GM19351 (cell line): ENCODE results near the gene DCDC2C.

ENCODE experiments used
- ATAC-seq: cut with Tn5 transposase; IDR thresholded peaks from one replicate; pipeline ENCODE4 v1.9.1; 2021; ENCODE audit warnings: mild to moderate bottlenecking, moderate library complexity; ENCODE audit not compliant: unreplicated experiment

DCDC2C gene

GRCh38 chr2:3672861-3673678, 30.3 kb upstream of the DCDC2C start:
- no peak for ATAC-seq

DNA sequence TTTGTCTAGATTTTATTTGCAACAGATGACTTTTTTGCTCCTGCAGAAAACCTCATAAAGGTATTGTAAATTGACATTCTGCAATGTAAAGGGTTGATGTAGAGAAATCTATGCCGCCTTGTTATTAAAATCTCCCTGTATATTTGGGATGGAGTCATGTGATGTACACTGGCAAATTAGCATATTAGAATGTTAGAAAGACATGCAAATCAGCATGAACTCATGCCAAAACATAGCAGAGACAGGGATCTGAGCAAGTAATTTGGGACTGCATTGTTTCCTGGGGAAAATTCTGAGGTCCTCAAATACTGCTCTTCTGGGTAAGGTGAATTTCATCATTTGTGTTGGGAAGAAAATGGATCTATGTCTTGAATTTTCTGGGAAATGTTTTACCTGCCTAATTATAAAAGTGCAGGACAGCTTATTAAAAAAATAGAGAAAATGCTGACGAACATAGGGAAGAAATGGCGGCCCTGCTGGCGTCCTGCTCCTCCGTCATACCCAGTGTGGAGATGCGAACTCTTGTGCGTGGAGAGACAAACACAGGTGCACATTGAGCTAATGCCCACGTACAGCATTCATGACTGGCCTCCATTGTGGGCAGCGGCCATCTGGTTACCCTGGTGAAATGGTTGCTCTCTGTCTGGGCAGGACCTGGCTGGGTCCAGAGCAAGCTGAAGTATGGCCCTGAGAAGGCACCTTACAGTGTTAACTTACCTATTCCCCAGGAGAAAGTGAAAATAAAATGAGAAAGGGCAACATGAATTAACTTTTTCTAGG, 29.1 kb upstream of the DCDC2C start:
- ATAC-seq: no peak

GRCh38 chr2:3675687-3676086, 27.7 kb upstream of the DCDC2C start:
- ATAC-seq: no peak

DNA sequence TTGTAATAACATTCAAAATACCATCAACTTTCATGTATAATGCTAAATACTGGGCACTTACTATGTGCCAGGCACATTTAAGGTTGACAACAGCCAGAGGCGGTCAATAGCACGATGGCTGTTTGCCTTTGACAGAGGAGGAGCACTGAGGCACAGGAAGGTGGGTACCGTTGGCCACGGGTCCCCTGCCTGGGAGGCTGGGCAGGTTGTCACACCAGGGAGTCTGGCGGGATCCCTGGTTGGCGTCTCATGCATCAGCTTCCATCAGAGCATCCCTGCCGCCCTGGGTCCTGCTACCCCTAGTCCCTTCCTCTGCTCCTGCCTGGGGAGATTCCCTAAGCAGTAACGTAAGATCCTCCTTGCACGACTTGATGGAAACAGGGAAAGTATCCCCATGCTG, 25.9 kb upstream of the DCDC2C start:
- ATAC-seq: no peak

- ATAC-seq: no peak
These were observed 25.2 kb upstream of the DCDC2C start for GRCh38 chr2:3678212-3678611.

- ATAC-seq: no peak
These were observed 24.2 kb upstream of the DCDC2C start for GRCh38 chr2:3679180-3679579.

DNA sequence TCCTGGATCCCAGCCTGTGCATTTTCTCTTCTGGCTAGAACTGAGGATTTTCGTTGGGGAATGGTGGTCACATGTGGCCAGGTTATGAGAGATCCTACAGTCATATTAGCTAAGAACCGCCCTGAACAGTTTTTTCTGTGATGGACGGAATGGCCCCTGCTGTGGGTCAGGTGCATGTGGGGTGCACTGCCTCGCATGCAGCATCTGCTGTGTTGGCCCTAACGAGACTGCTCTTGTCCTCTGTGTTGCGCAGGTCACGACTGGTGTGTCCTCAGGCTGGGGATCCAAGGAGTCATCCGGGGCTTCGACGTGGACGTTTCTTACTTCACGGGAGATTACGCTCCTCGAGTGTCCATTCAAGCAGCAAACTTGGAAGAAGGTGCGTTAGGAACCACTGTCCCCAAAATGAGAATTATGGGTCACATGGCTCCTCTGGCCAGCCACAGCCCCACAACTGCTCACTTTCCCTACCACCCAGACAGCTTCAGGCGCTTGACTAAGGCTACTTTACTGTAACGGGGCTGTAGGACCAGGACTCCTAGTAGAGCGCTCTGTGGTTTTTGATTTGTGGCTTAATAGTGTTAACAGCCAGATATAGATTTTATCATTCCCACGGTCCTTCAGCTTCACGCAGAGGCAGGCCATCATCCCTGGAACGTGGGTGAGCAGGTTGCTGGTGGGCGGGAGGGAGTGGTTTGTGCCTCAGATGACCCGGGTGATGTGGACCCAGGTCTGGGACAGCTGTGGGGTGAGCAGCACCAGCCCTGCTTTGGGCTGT, 23.6 kb upstream of the DCDC2C start:
- no peak for ATAC-seq

DNA sequence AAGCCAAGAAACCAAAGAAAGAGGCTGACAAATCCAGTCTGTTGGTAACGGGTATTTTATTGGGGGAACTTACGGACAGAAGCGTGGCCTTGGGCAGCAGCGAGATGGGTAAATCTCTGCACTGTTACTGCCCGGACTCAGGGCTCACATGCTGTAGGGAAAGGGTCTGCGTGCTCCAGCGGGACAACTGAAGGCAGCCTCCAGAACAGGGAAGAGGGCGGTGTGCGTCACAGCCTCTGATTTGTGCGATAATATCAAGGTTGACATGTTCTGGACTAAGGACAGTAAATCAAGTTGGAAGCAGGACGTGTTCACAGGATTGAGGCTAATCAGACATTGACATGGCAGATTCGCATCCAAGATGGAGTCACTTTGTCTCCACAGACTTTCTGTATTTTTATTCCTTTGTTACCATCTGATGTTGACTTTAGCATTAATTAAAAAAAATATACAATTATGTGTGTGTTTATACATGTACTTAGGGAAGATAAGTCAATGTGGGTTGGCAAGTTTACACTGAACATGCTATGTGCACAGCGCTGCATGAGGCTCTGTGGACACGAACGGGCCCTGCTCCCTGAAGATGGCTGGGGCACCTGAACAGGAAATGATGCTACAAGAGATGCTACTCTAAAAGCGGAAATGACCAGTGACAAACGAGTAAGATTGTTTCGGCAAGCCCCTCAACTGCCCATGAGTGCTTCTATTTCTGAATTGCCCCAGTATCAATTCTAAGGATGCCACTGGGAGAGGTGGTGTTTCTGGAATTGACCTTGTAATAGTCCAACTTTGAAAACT, 22.6 kb upstream of the DCDC2C start:
- ATAC-seq: no peak

- ATAC-seq: no peak
These were observed 21.8 kb upstream of the DCDC2C start for GRCh38 chr2:3681625-3682024.

- ATAC-seq: no peak
These were observed 20.6 kb upstream of the DCDC2C start for GRCh38 chr2:3682811-3683210.

- ATAC-seq: no peak
These were observed 19.5 kb upstream of the DCDC2C start for GRCh38 chr2:3683748-3684454.

DNA sequence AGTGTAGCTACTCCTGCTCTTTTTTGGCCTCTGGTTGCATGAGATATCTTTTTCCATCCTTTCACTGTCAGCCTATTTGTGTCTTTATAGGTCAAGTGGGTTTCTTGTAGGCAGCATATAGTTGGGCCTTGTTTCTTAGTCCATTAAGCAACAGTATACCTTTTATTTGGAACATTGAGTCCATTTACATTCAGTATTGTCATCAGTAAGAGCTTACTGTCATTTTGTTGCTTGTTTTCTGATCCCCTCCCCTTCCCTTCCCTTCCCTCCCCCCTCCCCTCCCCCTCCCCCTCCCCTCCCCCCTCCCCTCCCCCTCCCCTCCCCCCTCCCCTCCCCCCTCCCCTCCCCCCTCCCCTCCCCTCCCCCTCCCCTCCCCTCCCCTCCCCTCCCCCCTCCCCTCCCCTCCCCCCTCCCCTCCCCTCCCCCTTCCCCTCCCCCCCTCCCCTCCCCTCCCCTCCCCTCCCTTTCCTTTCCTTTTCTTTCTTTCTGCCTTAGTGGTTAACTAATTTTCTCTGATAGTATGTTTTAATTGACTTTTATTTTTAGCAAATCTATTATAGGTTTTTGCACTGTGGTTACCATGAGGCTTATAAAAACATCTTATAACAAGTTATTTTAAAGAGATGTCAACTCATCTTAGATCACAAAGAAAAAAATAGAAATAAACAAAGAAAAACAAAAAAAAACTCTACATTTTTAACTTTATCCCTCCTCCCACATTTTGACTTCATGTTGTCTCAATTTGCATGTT, 13.2 kb upstream of the DCDC2C start:
- no peak for ATAC-seq

DNA sequence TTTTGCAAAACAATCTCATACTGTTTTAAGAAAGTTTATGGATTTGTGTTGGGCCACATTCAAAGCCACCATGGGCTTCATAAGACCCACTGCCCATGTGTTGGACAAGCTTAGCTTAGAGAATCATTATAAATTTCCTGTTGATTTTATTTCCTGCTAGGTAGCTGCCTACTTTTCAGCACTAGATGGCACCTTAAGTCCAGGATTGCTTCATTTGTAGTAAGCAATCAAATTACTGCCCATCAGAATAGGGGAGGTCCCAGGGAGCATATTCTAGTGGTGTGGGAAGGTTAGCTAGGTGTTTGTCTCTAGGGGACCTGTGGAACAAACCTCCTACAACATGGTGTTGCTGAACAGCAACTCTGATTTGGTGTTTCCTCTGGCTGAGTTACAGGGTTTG, 11.0 kb upstream of the DCDC2C start:
- ATAC-seq: no peak

DNA sequence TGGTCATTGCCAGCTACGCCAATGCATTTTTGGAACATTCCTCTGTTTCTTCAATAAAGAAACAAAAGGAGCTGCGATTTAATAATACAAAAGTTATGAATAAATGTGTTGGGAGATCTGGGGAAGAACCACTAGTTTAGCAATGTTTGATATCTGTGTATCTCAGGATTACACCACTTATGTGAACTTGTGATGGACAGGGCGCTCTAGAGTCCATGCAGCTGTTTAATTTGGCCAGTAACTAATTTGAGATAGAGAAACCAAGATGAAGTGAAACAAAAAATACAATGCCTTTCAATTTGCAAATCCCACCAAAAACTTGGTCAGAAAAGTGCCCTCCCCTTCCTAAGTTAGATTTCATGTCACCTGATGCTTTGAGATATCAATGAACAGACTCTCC, 6.8 kb upstream of the DCDC2C start:
- no peak for ATAC-seq

GRCh38 chr2:3701071-3701470, 2.3 kb upstream of the DCDC2C start:
- ATAC-seq: no peak

DNA sequence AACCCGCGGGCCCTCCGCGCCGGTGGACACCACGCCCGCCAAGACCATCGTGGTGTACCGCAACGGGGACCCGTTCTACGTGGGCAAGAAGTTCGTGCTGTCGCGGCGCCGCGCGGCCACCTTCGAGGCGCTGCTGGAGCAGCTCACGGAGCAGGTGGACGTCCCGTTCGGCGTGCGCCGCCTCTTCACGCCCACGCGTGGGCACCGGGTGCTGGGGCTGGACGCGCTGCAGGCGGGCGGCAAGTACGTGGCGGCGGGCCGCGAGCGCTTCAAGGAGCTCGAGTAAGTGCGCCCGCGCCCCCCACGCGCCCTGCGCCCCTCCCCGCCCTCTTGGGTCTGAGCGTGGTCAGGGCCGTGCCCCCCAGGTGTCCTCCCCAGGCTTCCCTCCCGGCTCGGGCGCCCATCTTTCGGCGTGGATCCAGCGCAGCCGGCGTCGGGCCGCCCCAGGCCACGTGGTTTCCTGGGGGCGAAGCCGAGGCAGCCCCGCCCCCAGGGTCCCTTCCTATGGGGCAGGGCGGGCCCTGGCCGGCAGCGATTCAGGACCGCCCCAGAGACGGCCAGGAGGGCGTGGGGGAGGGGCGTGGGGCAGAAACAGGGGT, 481 bp downstream of the DCDC2C start:
- ATAC-seq: no peak

DNA sequence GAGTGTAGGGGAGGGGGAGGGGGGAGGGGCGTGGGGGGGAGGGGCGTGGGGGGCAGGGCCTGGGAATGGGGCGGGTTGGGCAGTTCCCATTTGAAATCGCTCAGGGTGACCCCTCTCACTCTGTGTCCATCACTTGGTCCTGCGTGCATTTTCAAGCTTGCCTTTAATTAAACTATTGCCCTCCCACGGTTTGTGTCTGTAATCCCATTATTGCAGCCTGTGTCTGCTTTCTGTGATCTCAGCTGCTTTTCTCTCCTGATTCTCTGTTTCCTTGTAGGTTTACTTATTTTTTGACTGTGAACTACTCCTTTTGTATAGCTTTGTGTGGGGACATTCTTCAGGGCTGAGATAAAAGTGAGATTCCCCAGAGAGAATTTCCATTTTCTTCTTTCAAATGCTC, 1.3 kb downstream of the DCDC2C start:
- no peak for ATAC-seq

- ATAC-seq: no peak
These were observed 2.4 kb downstream of the DCDC2C start for GRCh38 chr2:3705782-3706181.

DNA sequence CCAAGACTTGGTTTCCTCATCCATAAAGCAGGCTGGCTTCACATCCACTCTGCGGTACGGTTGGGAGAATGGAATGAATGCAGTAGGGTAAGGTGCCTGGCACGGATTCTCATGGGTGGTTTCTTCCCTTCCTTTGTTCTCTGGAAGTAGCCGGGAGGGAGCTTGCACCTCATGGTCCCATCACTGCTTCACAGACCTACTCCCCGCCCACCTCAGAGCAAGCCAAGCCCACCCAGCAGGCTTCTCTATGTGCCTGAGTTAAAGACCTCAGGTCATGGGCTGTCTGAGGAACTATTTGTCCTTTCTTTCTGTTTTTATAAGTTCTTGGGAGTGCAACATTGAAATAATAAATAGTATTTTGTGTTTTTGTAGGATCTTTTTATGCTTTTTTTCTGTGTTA, 3.5 kb downstream of the DCDC2C start:
- no peak for ATAC-seq
